Measurements from ENCODE around the gene PLXNA2. TPM values are rescaled to one million over a fixed set of nuclear protein-coding genes. Genes with fewer than 3 reads are reported as not detected.

Gene PLXNA2
- total and polyA plus RNA-seq, 3 donors from 2014 or later = 4.1 to 5.5 (median 4.7) TPM

- 76% methylated on average over 2 of the region's 2 CpGs for WGBS, 2 donors
- DNase-seq = no peak
Observed at GRCh38 chr1:207981976-207982375, 262.2 kb downstream of the PLXNA2 start.

GRCh38 chr1:207978441-207978840 lies 265.7 kb downstream of the PLXNA2 start:
- no peaks in the 10 kb centered on the region for H3K27me3 ChIP-seq
- no peak overlapping the region for H3K4me3 ChIP-seq
- intact Hi-C loops (cut with DNase I; ENCODE audit: low total_unique reads) = no loop called here
- no peaks in the 10 kb centered on the region for H3K36me3 ChIP-seq (ENCODE audit: low read depth, missing control alignments)
- no peak for DNase-seq
- WGBS, 2 donors = 91 to 92% methylated on average over 4 of the region's 4 CpGs
- H3K4me1 ChIP-seq = no peaks in the 10 kb centered on the region
- H3K27ac ChIP-seq = no peak overlapping the region
- H3K9me3 ChIP-seq = no peaks in the 10 kb centered on the region
- TF ChIP-seq CTCF (IDR thresholded peaks at IDR 0.05) = no peak
- TF ChIP-seq POLR2A (IDR thresholded peaks at IDR 0.05) = no peak

More at GRCh38 chr1:207981976-207982375, 262.2 kb downstream of the PLXNA2 start:
- intact Hi-C loops (cut with DNase I; ENCODE audit: low total_unique reads) = no loop called here
- H3K36me3 ChIP-seq (ENCODE audit: low read depth, missing control alignments) = no peaks in the 10 kb centered on the region
- no peaks in the 10 kb centered on the region for H3K27me3 ChIP-seq
- no peak overlapping the region for H3K4me3 ChIP-seq
- no peaks in the 10 kb centered on the region for H3K4me1 ChIP-seq
- no peaks in the 10 kb centered on the region for H3K9me3 ChIP-seq
- H3K27ac ChIP-seq = no peak overlapping the region
- no peak for TF ChIP-seq CTCF (IDR thresholded peaks at IDR 0.05)
- no peak for TF ChIP-seq POLR2A (IDR thresholded peaks at IDR 0.05)

- no peaks in the 10 kb centered on the region for H3K9me3 ChIP-seq
- no peaks in the 10 kb centered on the region for H3K4me1 ChIP-seq
- H3K36me3 ChIP-seq (ENCODE audit: low read depth, missing control alignments) = no peaks in the 10 kb centered on the region
- no peak overlapping the region for H3K27ac ChIP-seq
- WGBS, 2 donors = 88 to 98% methylated on average over 1 of the region's 1 CpG
- H3K27me3 ChIP-seq = no peaks in the 10 kb centered on the region
- intact Hi-C loops (cut with DNase I; ENCODE audit: low total_unique reads) = no loop called here
- TF ChIP-seq CTCF (IDR thresholded peaks at IDR 0.05) (no peak), POLR2A (IDR thresholded peaks at IDR 0.05) (no peak)
- no peak for DNase-seq
- no peak overlapping the region for H3K4me3 ChIP-seq
Observed at GRCh38 chr1:207977876-207978275, 266.3 kb downstream of the PLXNA2 start.

- H3K27ac ChIP-seq = no peak overlapping the region
- peaks cover 5% of the 10 kb centered on the region for H3K4me1 ChIP-seq
- no peaks in the 10 kb centered on the region for H3K9me3 ChIP-seq
- H3K36me3 ChIP-seq (ENCODE audit: low read depth, missing control alignments) = no peaks in the 10 kb centered on the region
- 82% methylated on average over 5 of the region's 5 CpGs for WGBS, 2 donors
- H3K4me3 ChIP-seq = no peak overlapping the region
- DNase-seq = no peak
- intact Hi-C loops (cut with DNase I; ENCODE audit: low total_unique reads) = no loop called here
- H3K27me3 ChIP-seq = no peaks in the 10 kb centered on the region
- TF ChIP-seq CTCF (IDR thresholded peaks at IDR 0.05) = no peak
- TF ChIP-seq POLR2A (IDR thresholded peaks at IDR 0.05) = no peak
Observed at GRCh38 chr1:207973898-207974568, 270.2 kb downstream of the PLXNA2 start.

- WGBS, 2 donors = 49 to 57% methylated on average over 5 of the region's 5 CpGs
- no peaks in the 10 kb centered on the region for H3K36me3 ChIP-seq (ENCODE audit: low read depth, missing control alignments)
- H3K27ac ChIP-seq = no peak overlapping the region
- H3K4me1 ChIP-seq = peaks cover 5% of the 10 kb centered on the region
- no peak overlapping the region for H3K4me3 ChIP-seq
- DNase-seq = no peak
- intact Hi-C loops (cut with DNase I; ENCODE audit: low total_unique reads) = no loop called here
- H3K9me3 ChIP-seq = no peaks in the 10 kb centered on the region
- no peaks in the 10 kb centered on the region for H3K27me3 ChIP-seq
- TF ChIP-seq CTCF (IDR thresholded peaks at IDR 0.05) (no peak), POLR2A (IDR thresholded peaks at IDR 0.05) (no peak)
Observed at GRCh38 chr1:207972337-207972736, 271.8 kb downstream of the PLXNA2 start.
